H9 (cell line): ENCODE data around the gene ADSL. TPM values are rescaled to one million over a fixed set of nuclear protein-coding genes. Genes with fewer than 3 reads are reported as not detected.

ENCODE experiments used
- DNase-seq: peaks from one replicate; pipeline ENCODE4 v3.0.0-alpha.2; 2017
- H2AFZ ChIP-seq: one replicate; pipeline ENCODE4 v1.6.1; 2013; ENCODE audit warnings: mild to moderate bottlenecking, low read length, control low read depth, moderate library complexity
- H2AK5ac ChIP-seq: 2 replicates; pipeline ENCODE4 v1.6.1; 2013; ENCODE audit warnings: low read length, control low read depth, mixed read lengths; ENCODE audit not compliant: insufficient read length
- H2BK120ac ChIP-seq: one replicate; pipeline ENCODE4 v1.6.1; 2013; ENCODE audit warnings: low read depth, mild to moderate bottlenecking, low read length, control low read depth, inconsistent platforms; ENCODE audit not compliant: poor library complexity, severe bottlenecking
- H2BK12ac ChIP-seq: 2 replicates; pipeline ENCODE4 v1.6.1; 2013; ENCODE audit warnings: low read length, control low read depth, mixed read lengths, low read depth; ENCODE audit not compliant: insufficient read length
- H2BK15ac ChIP-seq: 2 replicates; pipeline ENCODE4 v1.6.1; 2013; ENCODE audit warnings: low read depth, low read length, control low read depth
- H2BK20ac ChIP-seq: one replicate; pipeline ENCODE4 v1.6.1; 2013; ENCODE audit warnings: low read depth, mild to moderate bottlenecking, low read length, control low read depth, inconsistent platforms; ENCODE audit not compliant: poor library complexity, severe bottlenecking
- H2BK5ac ChIP-seq: 2 replicates; pipeline ENCODE4 v1.6.1; 2013; ENCODE audit warnings: low read length, control low read depth, mixed read lengths; ENCODE audit not compliant: insufficient read length
- H3K14ac ChIP-seq: 2 replicates; pipeline ENCODE4 v1.6.1; 2013; ENCODE audit warnings: low read length, control low read depth; ENCODE audit not compliant: insufficient read depth
- H3K18ac ChIP-seq: 2 replicates; pipeline ENCODE4 v1.6.1; 2013; ENCODE audit warnings: low read depth, mild to moderate bottlenecking, mixed read lengths, low read length, control low read depth; ENCODE audit not compliant: insufficient read length
- H3K23ac ChIP-seq: 2 replicates; pipeline ENCODE4 v1.6.1; 2013; ENCODE audit warnings: low read length, control low read depth, mixed read lengths, low read depth; ENCODE audit not compliant: insufficient read length
- H3K23me2 ChIP-seq: 2 replicates; pipeline ENCODE4 v1.6.1; 2013; ENCODE audit warnings: low read depth, mild to moderate bottlenecking, mixed read lengths, low read length, control low read depth; ENCODE audit not compliant: insufficient read length, poor library complexity, severe bottlenecking
- H3K27ac ChIP-seq: 2 replicates; pipeline ENCODE4 v1.5.1; 2013; ENCODE audit warnings: low read length, control low read depth, mixed read lengths, low read depth; ENCODE audit not compliant: insufficient read length
- H3K27me3 ChIP-seq: 2 replicates; pipeline ENCODE4 v1.6.1; 2013; ENCODE audit warnings: low read length, control low read depth, inconsistent platforms; ENCODE audit not compliant: insufficient read depth
- H3K4ac ChIP-seq: 2 replicates; pipeline ENCODE4 v1.6.1; 2013; ENCODE audit warnings: low read depth, mild to moderate bottlenecking, control low read depth, inconsistent platforms, low read length, moderate library complexity
- H3K4me1 ChIP-seq: 2 replicates; pipeline ENCODE4 v1.6.1; 2013; ENCODE audit warnings: low read length, control low read depth, inconsistent platforms; ENCODE audit not compliant: insufficient read depth
- H3K4me2 ChIP-seq: 2 replicates; pipeline ENCODE4 v1.6.1; 2013; ENCODE audit warnings: low read length, control low read depth, mixed read lengths; ENCODE audit not compliant: insufficient read length, insufficient read depth
- H3K56ac ChIP-seq: 2 replicates; pipeline ENCODE4 v1.6.1; 2013; ENCODE audit warnings: low read depth, mild to moderate bottlenecking, mixed read lengths, low read length, control low read depth; ENCODE audit not compliant: insufficient read length
- H3K79me1 ChIP-seq: 2 replicates; pipeline ENCODE4 v1.6.1; 2013; ENCODE audit warnings: low read depth, mild to moderate bottlenecking, moderate library complexity, low read length, control low read depth, inconsistent platforms; ENCODE audit not compliant: insufficient read depth, poor library complexity, severe bottlenecking
- H3K79me2 ChIP-seq: 2 replicates; pipeline ENCODE4 v1.6.1; 2013; ENCODE audit warnings: low read length, control low read depth, inconsistent platforms; ENCODE audit not compliant: insufficient read depth
- H3K9ac ChIP-seq: 2 replicates; pipeline ENCODE4 v1.6.1; 2013; ENCODE audit warnings: low read length, control low read depth, mixed read lengths; ENCODE audit not compliant: insufficient read length; ENCODE audit errors: extremely low read depth
- H3K9me3 ChIP-seq: one replicate; pipeline ENCODE4 v1.6.1; 2013; ENCODE audit warnings: low read depth, low read length, inconsistent platforms; ENCODE audit not compliant: control insufficient read depth
- H3T11ph ChIP-seq: one replicate; pipeline ENCODE4 v1.6.1; 2013; ENCODE audit warnings: mild to moderate bottlenecking, low read length, control low read depth, inconsistent platforms
- H4K20me1 ChIP-seq: one replicate; pipeline ENCODE4 v1.6.1; 2013; ENCODE audit not compliant: control insufficient read depth, insufficient read length, insufficient read depth
- H4K5ac ChIP-seq: 2 replicates; pipeline ENCODE4 v1.6.1; 2013; ENCODE audit warnings: low read depth, mild to moderate bottlenecking, mixed read lengths, low read length, control low read depth; ENCODE audit not compliant: insufficient read length
- H4K8ac ChIP-seq: replicated peaks from 2 replicates; pipeline ENCODE4 v1.6.1; 2013; ENCODE audit warnings: low read length, control low read depth, mixed read lengths, low read depth; ENCODE audit not compliant: insufficient read length
- H4K91ac ChIP-seq: 2 replicates; pipeline ENCODE4 v1.6.1; 2013; ENCODE audit warnings: low read depth, mild to moderate bottlenecking, moderate library complexity, mixed read lengths, low read length, control low read depth; ENCODE audit not compliant: insufficient read length
- H3K27ac Mint-ChIP-seq, 3 experiments: 2 replicates in 2 of 3; 3 replicates in 1 of 3; pipeline ENCODE4 v1.8.0; 2020 to 2021; ENCODE audit warnings: mixed read lengths in 3 of 3, mild to moderate bottlenecking in 1 of 3, moderate library complexity in 1 of 3
- H3K27me3 Mint-ChIP-seq: 2 replicates; pipeline ENCODE4 v1.8.0; 2021; ENCODE audit warnings: low read depth, mild to moderate bottlenecking, moderate library complexity, mixed read lengths
- H3K36me3 Mint-ChIP-seq, 3 experiments: 2 replicates in 2 of 3; 3 replicates in 1 of 3; pipeline ENCODE4 v1.8.0; 2020 to 2021; ENCODE audit warnings: low read depth in 3 of 3, mixed read lengths in 3 of 3; ENCODE audit not compliant: insufficient read depth in 1 of 3
- H3K4me1 Mint-ChIP-seq, 2 experiments: 2 replicates each; pipeline ENCODE4 v1.8.0; 2020; ENCODE audit warnings: mixed read lengths in 2 of 2
- H3K4me3 Mint-ChIP-seq, 2 experiments: 2 replicates in 1 of 2; 3 replicates in 1 of 2; pipeline ENCODE4 v1.8.0; 2020 to 2021; ENCODE audit warnings: mild to moderate bottlenecking in 2 of 2, mixed read lengths in 2 of 2, moderate library complexity in 1 of 2
- H3K9me3 Mint-ChIP-seq, 2 experiments: 2 replicates in 1 of 2; 3 replicates in 1 of 2; pipeline ENCODE4 v1.8.0; 2020; ENCODE audit warnings: mild to moderate bottlenecking in 2 of 2, mixed read lengths in 2 of 2, moderate library complexity in 1 of 2
- WGBS: extraction: QIAGEN DNeasy Blood & Tissue Kit; methylation state at CpG from one replicate; pipeline ENCODE4 v1.1.7; 2013; ENCODE audit warnings: missing lambda C conversion rate, low lambda C conversion rate, mixed read lengths; ENCODE audit not compliant: insufficient read length; ENCODE audit errors: extremely low coverage; 5-methylcytosine and 5-hydroxymethylcytosine counted together
- total RNA-seq: library from RNA; stranded (reverse); gene quantifications from 2 replicates; pipeline ENCODE4 v1.2.1, GENCODE V29; 2021
- TF ChIP-seq, protein P1 (sequence below): fragments of 200-600 bp; sonication (generic); conservative IDR thresholded peaks from 3 replicates; pipeline ENCODE4 v1.8.0; 2021; ENCODE audit warnings: antibody characterized with exemption, mild to moderate bottlenecking

Gene ADSL
- total RNA-seq, 1 experiment from 2014 or later, result 175 TPM

DNA sequence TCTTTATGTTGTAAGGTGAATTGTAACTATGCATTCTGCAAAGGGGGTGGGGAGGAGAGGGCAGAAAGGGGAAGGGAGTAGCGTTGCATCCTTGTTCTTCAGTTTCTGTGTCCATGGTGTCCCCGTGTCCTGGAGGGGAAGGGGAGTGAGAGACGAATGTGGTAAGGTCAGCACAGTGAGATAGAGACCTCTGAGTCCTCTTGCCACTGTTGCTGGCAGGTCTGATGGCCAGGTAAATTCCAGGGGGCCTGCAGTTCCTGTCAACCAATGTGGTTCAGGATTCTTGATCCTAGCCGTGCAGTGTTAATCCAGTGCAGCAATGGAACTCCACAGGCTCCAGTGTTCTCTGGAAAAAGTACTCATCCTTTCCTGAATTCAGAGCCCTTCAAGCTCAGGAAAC is 14.6 kb upstream of the ADSL start:
- Histone ChIP-seq H2BK15ac (no peak overlapping the region), H3K27me3 (no peaks in the 10 kb centered on the region), H2BK5ac (no peak overlapping the region), H2BK20ac (no peak overlapping the region), H3K4ac (no peak overlapping the region), H2BK12ac (no peak overlapping the region), H2AFZ (no peak overlapping the region), H2AK5ac (no peak overlapping the region), H3K56ac (no peak overlapping the region), H3K14ac (no peak overlapping the region), H3K79me2 (no peaks in the 10 kb centered on the region), H4K5ac (no peak overlapping the region), H3K4me1 (peaks cover 12% of the 10 kb centered on the region), H3K79me1 (no peaks in the 10 kb centered on the region), H3K18ac (no peak overlapping the region), H3K27ac (no peak overlapping the region), H4K8ac (no peak overlapping the region), H2BK120ac (no peak overlapping the region), H3T11ph (no peak overlapping the region), H3K23me2 (no peaks in the 10 kb centered on the region), H3K9me3 (no peaks in the 10 kb centered on the region), H4K20me1 (peaks cover 2% of the 10 kb centered on the region), H3K9ac (no peak overlapping the region), H4K91ac (no peak overlapping the region), H3K4me2 (no peak overlapping the region), H3K23ac (no peak overlapping the region)
- TF ChIP-seq, protein P1, sequence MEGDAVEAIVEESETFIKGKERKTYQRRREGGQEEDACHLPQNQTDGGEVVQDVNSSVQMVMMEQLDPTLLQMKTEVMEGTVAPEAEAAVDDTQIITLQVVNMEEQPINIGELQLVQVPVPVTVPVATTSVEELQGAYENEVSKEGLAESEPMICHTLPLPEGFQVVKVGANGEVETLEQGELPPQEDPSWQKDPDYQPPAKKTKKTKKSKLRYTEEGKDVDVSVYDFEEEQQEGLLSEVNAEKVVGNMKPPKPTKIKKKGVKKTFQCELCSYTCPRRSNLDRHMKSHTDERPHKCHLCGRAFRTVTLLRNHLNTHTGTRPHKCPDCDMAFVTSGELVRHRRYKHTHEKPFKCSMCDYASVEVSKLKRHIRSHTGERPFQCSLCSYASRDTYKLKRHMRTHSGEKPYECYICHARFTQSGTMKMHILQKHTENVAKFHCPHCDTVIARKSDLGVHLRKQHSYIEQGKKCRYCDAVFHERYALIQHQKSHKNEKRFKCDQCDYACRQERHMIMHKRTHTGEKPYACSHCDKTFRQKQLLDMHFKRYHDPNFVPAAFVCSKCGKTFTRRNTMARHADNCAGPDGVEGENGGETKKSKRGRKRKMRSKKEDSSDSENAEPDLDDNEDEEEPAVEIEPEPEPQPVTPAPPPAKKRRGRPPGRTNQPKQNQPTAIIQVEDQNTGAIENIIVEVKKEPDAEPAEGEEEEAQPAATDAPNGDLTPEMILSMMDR, result no peak
- Mint-ChIP-seq H3K27me3 (no peaks in the 10 kb centered on the region; the same call in none of the 2 replicates), H3K27ac (no peak overlapping the region; a peak in 1 of 7 replicates), H3K9me3 (no peaks in the 10 kb centered on the region), H3K36me3 (peaks cover 0 to 29% (median 12%) of the 10 kb centered on the region in 3 experiments; a peak in 2 of 7 replicates), H3K4me1 (peaks cover 57 to 70% of the 10 kb centered on the region in 2 experiments), H3K4me3 (no peak overlapping the region)
- peak; percentile 35 for DNase-seq
- WGBS, result no CpG with 5 or more reads among the region's 4 CpGs
